ENCODE data around the gene PSMF1.
A peak's percentile ranks its signal among the peaks of the same experiment; 100 is the strongest.

Gene PSMF1, protein sequence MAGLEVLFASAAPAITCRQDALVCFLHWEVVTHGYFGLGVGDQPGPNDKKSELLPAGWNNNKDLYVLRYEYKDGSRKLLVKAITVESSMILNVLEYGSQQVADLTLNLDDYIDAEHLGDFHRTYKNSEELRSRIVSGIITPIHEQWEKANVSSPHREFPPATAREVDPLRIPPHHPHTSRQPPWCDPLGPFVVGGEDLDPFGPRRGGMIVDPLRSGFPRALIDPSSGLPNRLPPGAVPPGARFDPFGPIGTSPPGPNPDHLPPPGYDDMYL

DNA sequence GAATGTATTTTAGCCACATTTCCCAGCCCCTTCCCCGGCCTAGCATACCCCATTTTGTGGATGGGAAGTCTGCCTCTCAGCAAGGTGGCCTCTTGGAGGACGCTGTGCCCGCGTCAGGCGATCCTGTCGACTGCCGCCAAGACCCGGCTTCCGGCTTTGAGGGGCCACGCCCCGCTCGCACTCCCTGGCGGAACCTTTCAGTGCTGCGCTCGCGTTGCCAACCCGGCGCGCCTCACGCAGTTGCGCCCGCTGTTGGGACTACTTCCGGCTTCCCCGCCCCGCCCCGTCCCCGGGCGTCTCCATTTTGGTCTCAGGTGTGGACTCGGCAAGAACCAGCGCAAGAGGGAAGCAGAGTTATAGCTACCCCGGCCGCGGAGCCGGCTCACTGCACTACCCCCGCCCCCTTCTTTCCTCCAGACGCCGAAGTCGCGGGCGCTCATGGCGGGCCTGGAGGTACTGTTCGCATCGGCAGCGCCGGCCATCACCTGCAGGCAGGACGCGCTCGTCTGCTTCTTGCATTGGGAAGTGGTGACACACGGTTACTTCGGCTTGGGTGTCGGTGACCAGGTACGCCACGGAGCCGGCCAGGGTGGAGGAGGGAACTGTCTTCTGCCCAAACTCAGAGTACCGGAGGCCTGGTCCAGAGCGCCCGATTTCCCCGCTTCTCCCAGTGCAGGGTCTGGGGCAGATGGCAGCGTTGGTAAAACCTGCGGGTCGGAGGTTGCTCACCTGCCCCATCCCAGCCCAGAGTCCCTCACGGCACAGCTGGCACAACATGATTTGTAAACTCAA lies at the start of gene PSMF1:
TSS of gene PSMF1 (plus strand) at position 267 of the 792 bp plus-strand sequence. CDS start at position 439, 172 bp downstream.
- intact Hi-C loops (cut with DNase I) = no loop called here
- peak; percentile 80 to 97 (median 94) for DNase-seq

DNA sequence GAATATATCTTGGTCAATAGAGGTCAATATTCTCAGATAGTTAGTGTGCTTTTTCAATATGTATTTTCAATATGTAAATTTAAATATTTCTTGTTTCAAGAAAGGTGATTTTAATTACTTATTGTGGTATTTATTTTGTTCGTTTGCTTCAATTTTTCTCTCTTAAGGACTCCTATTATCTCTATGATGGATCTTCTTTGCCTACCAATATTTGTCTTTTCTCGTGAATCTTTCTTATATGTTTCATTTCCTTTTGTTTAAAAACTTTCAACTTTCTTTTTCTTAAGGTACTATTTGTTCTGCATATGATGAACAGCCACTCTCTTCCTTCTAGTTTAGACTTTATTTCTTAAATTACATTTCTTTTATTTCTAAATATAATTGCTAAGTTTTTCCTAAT lies 46.1 kb upstream of the PSMF1 start:
- intact Hi-C loops (cut with DNase I) = no loop called here
- DNase-seq = no peak

GRCh38 chr20:1075616-1076015 lies 42.8 kb upstream of the PSMF1 start:
- intact Hi-C loops (cut with DNase I) = no loop called here

GRCh38 chr20:1081891-1082290 lies 36.5 kb upstream of the PSMF1 start:
- no peak for DNase-seq
- intact Hi-C loops (cut with DNase I) = no loop called here

More at GRCh38 chr20:1075616-1076015, 42.8 kb upstream of the PSMF1 start:
- no peak for DNase-seq

DNA sequence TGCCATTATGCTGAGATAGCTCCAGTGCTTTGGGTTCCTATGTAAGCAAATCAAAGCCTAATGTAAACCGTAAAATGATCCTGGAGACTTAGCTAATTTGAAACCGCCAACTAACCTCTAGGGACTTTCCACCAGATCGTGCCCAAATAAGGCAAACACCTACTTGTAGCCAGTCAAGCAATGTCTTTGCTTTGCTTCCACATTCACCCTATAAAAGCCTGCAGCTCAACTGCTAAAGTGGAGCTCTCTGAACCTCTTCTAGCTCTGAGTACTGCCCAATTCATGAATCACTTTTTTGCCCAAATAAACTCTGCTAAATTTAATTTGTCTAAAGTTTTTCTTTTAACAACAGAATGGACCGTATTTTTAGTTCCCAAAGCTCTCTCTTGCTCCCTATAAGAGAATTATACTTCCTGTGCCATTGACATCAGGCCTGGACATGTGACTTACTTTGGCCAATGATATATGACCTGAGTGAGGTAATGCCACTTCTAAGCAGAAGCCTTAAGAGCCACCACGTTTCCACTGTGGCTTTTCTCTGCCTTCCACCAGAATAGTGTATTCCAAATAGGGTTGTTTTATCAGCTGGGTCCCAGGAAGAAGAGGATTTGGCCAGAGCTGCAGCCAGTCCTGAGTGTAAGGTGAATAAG lies 34.8 kb upstream of the PSMF1 start:
- DNase-seq = no peak
- intact Hi-C loops (cut with DNase I) = no loop called here

DNA sequence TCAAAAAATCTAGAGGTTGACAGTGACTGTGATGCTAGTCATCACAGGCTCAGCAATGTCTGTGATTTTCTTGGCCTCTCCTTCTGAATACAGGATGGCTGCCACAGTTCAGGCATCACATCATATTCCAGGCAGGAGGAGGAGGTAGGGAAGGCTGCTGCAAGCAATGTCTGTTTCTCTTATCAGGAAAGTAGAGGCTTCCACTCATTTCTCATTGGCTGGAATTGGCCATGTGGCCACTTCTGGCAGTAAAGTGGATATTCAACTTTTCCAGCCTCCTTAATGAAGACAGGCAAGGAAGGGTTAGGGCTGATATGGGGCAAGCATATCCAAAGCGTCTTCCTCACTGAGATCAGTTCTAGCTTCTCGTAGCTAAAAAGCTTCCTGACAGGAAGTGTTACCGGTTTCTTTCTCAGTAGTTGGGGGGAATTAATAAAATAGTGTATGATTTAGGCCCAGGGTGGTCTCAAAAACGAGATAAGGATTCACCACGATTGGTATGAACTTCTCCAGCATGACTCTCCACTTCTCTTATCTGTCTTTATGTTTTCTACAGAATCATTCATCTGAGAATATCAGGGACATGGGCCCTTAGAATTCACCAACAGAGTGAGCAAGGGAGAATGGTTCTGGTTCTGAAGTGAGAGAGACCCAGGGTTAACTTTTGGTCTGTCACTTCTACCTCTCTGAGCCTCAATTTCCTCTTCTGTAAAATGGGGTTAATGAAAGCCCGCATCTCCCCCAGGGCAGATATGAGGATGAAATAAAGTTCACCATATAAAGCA lies 32.7 kb upstream of the PSMF1 start:
- DNase-seq = no peak
- intact Hi-C loops (cut with DNase I) = no loop called here

- intact Hi-C loops (cut with DNase I) = no loop called here
- peak in 1 of 42 donors; percentile 6 for DNase-seq
Measured at GRCh38 chr20:1086277-1087213, 31.9 kb upstream of the PSMF1 start.

- no peak for DNase-seq
- intact Hi-C loops (cut with DNase I) = no loop called here
Measured at GRCh38 chr20:1087311-1087905, 31.0 kb upstream of the PSMF1 start.

DNA sequence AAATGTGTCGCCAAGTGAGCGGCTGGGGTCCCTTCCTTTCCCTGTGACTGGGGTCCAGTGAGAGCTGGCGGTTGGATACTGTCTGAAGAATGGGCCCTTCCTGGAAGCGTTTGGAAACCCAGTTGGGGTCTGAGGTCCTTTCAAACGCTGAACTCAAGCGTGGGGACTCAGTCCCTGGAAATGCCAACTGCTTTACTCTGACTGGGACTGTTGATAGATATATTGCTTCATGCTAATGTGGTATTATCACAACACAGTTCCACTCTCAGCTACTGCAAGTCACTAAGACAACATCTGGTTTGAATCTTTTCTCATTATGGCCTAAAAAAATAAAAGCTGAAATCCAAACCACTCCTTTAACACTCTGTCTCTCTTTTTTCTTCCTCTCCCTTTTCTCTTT lies 23.7 kb upstream of the PSMF1 start:
- intact Hi-C loops (cut with DNase I) = no loop called here
- no peak for DNase-seq

- intact Hi-C loops (cut with DNase I) = no loop called here
Measured at GRCh38 chr20:1101533-1101932, 16.9 kb upstream of the PSMF1 start.

DNA sequence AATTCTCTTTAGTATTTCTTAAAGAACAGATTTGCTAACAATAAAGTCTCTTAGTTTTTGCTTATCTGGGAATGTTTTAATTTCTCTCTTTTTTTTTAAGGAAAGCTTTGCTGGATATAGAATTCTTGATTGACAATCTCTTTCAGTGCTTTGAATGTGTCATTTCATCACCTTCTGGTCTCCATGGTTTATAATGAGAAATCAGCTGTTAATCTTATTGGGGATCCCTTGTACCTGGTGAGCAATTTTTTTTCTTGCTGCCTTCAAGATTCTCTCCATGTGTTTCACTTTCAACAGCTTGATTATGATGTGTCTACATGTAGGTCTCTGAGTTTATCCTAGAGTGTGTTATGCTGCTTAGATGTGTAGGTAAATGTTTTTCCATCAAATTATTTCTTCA lies 16.4 kb upstream of the PSMF1 start:
- intact Hi-C loops (cut with DNase I) = no loop called here
- no peak for DNase-seq

More at GRCh38 chr20:1101533-1101932, 16.9 kb upstream of the PSMF1 start:
- DNase-seq = no peak

DNA sequence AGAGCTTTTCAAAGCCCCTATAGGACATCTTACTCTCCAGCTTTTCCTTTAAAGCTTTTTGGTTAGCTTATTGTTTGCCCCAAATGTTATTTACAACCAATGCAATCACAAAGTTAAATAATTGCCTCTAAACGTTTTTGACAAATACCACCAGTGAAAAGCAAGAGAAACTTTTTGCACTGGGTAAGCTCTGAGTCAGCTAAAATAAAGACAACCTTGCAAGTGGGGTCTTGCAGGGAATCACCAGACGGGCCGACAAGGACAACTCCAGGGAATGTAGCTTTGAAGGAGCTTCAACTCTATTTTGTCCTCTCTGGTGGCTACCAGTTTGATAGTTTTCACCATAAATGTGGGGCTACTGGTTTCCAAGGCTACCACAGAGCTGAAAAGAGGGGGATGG lies 14.7 kb upstream of the PSMF1 start:
- intact Hi-C loops (cut with DNase I) = no loop called here
- no peak for DNase-seq

GRCh38 chr20:1105599-1106194 lies 12.7 kb upstream of the PSMF1 start:
- DNase-seq = no peak
- intact Hi-C loops (cut with DNase I) = no loop called here

DNA sequence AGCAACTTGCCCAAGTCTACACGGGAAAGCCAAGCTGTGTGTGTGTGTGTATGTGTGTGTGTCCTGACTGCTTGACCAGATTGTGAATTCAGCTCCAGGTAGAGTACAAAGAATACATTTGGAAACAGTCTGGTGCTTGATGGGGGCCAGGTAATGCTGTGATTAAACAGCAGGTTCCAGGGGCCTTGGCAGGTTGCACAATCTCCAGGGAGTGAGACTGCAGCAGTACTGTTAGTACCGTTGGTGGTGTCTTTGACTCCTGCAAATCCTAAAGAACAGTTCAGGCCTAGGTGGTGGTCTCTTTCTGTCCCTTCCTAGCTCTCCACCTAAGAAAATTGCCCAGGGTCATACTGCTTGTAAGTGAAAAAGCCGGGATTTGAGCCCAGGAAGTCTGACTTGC lies 11.2 kb upstream of the PSMF1 start:
- no peak for DNase-seq
- intact Hi-C loops (cut with DNase I) = no loop called here

GRCh38 chr20:1108437-1108920 lies 9.9 kb upstream of the PSMF1 start:
- peak; percentile 21 to 84 (median 70) for DNase-seq
- intact Hi-C loops (cut with DNase I) = no loop called here

DNA sequence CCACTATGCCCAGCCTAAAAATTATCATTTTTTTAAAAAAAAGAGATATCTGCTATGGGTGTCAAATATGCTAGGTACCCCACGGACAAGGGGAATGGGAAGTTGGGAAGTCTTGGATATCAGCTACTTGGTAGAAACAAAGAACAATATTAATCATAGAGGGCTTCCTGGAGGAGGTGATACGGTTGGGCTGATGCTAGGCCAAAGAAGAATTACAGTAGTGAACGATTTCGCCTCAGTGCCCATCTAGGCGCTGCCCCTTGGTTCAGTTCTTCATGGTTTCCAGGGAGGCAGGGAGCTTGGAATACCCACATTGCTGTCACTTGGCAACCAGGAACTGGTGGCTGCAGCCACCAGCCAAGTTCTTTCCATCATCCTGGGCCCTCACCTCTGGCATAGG lies 5.5 kb upstream of the PSMF1 start:
- intact Hi-C loops (cut with DNase I) = no loop called here
- DNase-seq = no peak

DNA sequence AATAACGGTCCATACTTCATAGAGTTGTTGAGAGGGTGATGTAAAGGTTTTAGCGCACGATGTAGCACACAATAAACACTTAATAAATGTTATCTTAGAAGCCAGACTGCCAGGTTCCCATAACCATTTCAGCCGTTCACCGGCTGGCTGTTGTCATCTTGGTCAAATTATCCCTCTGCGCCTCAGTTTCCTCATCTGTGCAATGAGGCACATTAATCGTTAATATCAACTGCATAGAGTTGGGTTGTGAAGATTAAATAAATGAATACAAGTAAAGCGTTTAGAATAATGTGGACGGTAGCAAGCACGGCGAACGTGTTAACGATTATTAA lies 432 bp upstream of the PSMF1 start:
- intact Hi-C loops (cut with DNase I) = no loop called here
- no peak for DNase-seq

DNA sequence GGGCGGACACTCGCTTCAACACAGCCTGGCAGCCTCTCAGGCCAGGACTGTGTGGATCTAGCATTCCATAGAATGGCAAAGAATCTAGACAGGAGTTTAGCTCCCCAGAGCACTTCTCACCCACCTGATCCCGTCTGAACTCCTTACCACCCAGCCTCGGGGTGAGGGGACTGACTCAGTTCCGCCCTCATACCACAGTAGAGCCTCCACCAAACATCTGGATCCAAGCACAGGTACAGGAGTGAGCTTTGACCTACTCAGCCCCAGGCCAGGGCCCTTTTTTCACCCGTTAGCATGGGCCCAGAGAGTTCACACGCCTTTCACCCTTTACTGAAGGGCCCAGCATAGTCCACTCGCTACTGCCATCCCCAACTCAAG lies 715 bp downstream of the PSMF1 start:
- intact Hi-C loops (cut with DNase I) = no loop called here
- no peak for DNase-seq

All from head of caudate nucleus (tissue), 42 donors.